WTC11 (cell line): ENCODE results near the gene DNAAF5. TPM values are rescaled to one million over a fixed set of nuclear protein-coding genes. Genes with fewer than 3 reads are reported as not detected.
A peak's percentile ranks its signal among the peaks of the same experiment; 100 is the strongest.

Source experiments
- ATAC-seq: fragments of 200-7000 bp; cut with Tn5 transposase; 2 replicates; pipeline ENCODE4 v1.10.0; 2021; ENCODE audit warnings: mild to moderate bottlenecking, moderate library complexity
- CTCF ChIA-PET: fragments of 300-600 bp; sonication (Branson Sonifier 250); formaldehyde crosslinking; loops from one replicate; lab custom pipeline; 2021; ENCODE audit warnings: antibody characterized with exemption; lab: Charles Lee
- POLR2A ChIA-PET: fragments of 350-600 bp; sonication (Branson Sonifier 250); formaldehyde crosslinking; loops from one replicate; lab custom pipeline; 2021; ENCODE audit warnings: antibody characterized with exemption; lab: Charles Lee
- DNase-seq: peaks from one replicate; pipeline ENCODE4 v3.0.0; 2021; ENCODE audit warnings: low spot score
- H3K27ac Mint-ChIP-seq: 2 replicates; pipeline ENCODE4 v1.8.0; 2021; ENCODE audit warnings: mixed read lengths
- H3K27me3 Mint-ChIP-seq: 2 replicates; pipeline ENCODE4 v1.8.0; 2021; ENCODE audit warnings: low read depth, mild to moderate bottlenecking, moderate library complexity, mixed read lengths
- H3K36me3 Mint-ChIP-seq: 2 replicates; pipeline ENCODE4 v1.8.0; 2021; ENCODE audit warnings: mixed read lengths
- H3K4me1 Mint-ChIP-seq: 2 replicates; pipeline ENCODE4 v1.8.0; 2022; ENCODE audit warnings: mixed read lengths
- H3K4me3 Mint-ChIP-seq: 2 replicates; pipeline ENCODE4 v1.8.0; 2021; ENCODE audit warnings: mild to moderate bottlenecking, moderate library complexity, mixed read lengths
- H3K9me3 Mint-ChIP-seq: 2 replicates; pipeline ENCODE4 v1.8.0; 2021; ENCODE audit warnings: mixed read lengths
- AFF4 ChIP-seq: sonication (generic); formaldehyde crosslinking; IDR thresholded peaks from 2 replicates; pipeline ENCODE4 v1.8.1; 2023; ENCODE audit warnings: mild to moderate bottlenecking, missing genetic modification reagents, borderline replicate concordance
- ATF1 ChIP-seq: sonication (generic); formaldehyde crosslinking; IDR thresholded peaks from 2 replicates; pipeline ENCODE4 v1.8.1; 2023; ENCODE audit warnings: mild to moderate bottlenecking, moderate library complexity, missing genetic modification reagents
- CTCF ChIP-seq: fragments of 200-600 bp; IDR thresholded peaks from 2 replicates; pipeline ENCODE4 v1.8.0; 2022; ENCODE audit warnings: antibody characterized with exemption
- ELF4 ChIP-seq: sonication (generic); formaldehyde crosslinking; IDR thresholded peaks from 2 replicates; pipeline ENCODE4 v1.8.1; 2022; ENCODE audit warnings: low read depth, mild to moderate bottlenecking, moderate library complexity, missing genetic modification reagents
- ETV6 ChIP-seq: sonication (generic); formaldehyde crosslinking; IDR thresholded peaks from 2 replicates; pipeline ENCODE4 v1.8.1; 2022; ENCODE audit warnings: mild to moderate bottlenecking, missing genetic modification reagents
- MAX ChIP-seq: sonication (generic); formaldehyde crosslinking; IDR thresholded peaks from 2 replicates; pipeline ENCODE4 v1.8.0; 2022; ENCODE audit warnings: mild to moderate bottlenecking, missing genetic modification reagents
- MYBL2 ChIP-seq: sonication (generic); formaldehyde crosslinking; IDR thresholded peaks from 2 replicates; pipeline ENCODE4 v1.8.1; 2023; ENCODE audit warnings: mild to moderate bottlenecking, moderate library complexity, missing genetic modification reagents
- NFE2L1 ChIP-seq: sonication (generic); formaldehyde crosslinking; IDR thresholded peaks from 2 replicates; pipeline ENCODE4 v1.8.1; 2023; ENCODE audit warnings: missing genetic modification reagents
- NFYB ChIP-seq: sonication (generic); formaldehyde crosslinking; conservative IDR thresholded peaks from 2 replicates; pipeline ENCODE4 v1.8.0; 2022; ENCODE audit warnings: low read depth, missing genetic modification reagents
- PREB ChIP-seq: sonication (generic); formaldehyde crosslinking; IDR thresholded peaks from 2 replicates; pipeline ENCODE4 v1.8.1; 2022; ENCODE audit warnings: mild to moderate bottlenecking, missing genetic modification reagents, moderate library complexity, borderline replicate concordance
- USF2 ChIP-seq: sonication (generic); formaldehyde crosslinking; IDR thresholded peaks from 2 replicates; pipeline ENCODE4 v1.8.1; 2023; ENCODE audit warnings: mild to moderate bottlenecking, missing genetic modification reagents, moderate library complexity
- ZNF138 ChIP-seq: sonication (generic); formaldehyde crosslinking; conservative IDR thresholded peaks from 2 replicates; pipeline ENCODE4 v1.8.1; 2022; ENCODE audit warnings: mild to moderate bottlenecking, moderate library complexity, missing genetic modification reagents
- ZNF232 ChIP-seq: sonication (generic); formaldehyde crosslinking; IDR thresholded peaks from 2 replicates; pipeline ENCODE4 v1.8.0; 2022; ENCODE audit warnings: mild to moderate bottlenecking, missing genetic modification reagents
- ZNF263 ChIP-seq: sonication (generic); formaldehyde crosslinking; IDR thresholded peaks from 2 replicates; pipeline ENCODE4 v1.8.1; 2022; ENCODE audit warnings: low read depth, mild to moderate bottlenecking, moderate library complexity, missing genetic modification reagents
- total RNA-seq: library from RNA; stranded (reverse); gene quantifications from 3 replicates; pipeline ENCODE4 v1.2.3, GENCODE V29; 2021
- TF ChIP-seq, protein P1 (sequence below): sonication (generic); formaldehyde crosslinking; IDR thresholded peaks from 2 replicates; pipeline ENCODE4 v1.8.1; 2022; ENCODE audit warnings: missing genetic modification reagents, borderline replicate concordance
- TF ChIP-seq, protein P2 (sequence below): sonication (generic); formaldehyde crosslinking; IDR thresholded peaks from 2 replicates; pipeline ENCODE4 v1.8.0; 2022; ENCODE audit warnings: mild to moderate bottlenecking, missing genetic modification reagents

Gene DNAAF5
- total RNA-seq, 1 experiment from 2014 or later: 62.2 TPM

GRCh38 chr7:821688-822087 is 95.2 kb downstream of the DNAAF5 start (continued):
- TF ChIP-seq ETV6: no peak

- DNase-seq: peak; percentile 63
- TF ChIP-seq ZNF138 (CRISPR knock-in tag): 0 out of 2 replicates have a peak, but pooled peaks have one; percentile 24
- TF ChIP-seq, protein P1, sequence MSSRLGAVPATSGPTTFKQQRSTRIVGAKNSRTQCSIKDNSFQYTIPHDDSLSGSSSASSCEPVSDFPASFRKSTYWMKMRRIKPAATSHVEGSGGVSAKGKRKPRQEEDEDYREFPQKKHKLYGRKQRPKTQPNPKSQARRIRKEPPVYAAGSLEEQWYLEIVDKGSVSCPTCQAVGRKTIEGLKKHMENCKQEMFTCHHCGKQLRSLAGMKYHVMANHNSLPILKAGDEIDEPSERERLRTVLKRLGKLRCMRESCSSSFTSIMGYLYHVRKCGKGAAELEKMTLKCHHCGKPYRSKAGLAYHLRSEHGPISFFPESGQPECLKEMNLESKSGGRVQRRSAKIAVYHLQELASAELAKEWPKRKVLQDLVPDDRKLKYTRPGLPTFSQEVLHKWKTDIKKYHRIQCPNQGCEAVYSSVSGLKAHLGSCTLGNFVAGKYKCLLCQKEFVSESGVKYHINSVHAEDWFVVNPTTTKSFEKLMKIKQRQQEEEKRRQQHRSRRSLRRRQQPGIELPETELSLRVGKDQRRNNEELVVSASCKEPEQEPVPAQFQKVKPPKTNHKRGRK (CRISPR knock-in tag): no peak
- peak; percentile 36; the same call in 1 of the 2 replicates for TF ChIP-seq MAX (CRISPR knock-in tag)
- peak; percentile 86 for TF ChIP-seq USF2
- no peak for TF ChIP-seq NFE2L1 (CRISPR knock-in tag)
- TF ChIP-seq PREB (CRISPR knock-in tag): no peak
- peak; percentile 38; the same call in 1 of the 2 replicates for TF ChIP-seq CTCF
- TF ChIP-seq AFF4: no peak
- TF ChIP-seq, protein P2, sequence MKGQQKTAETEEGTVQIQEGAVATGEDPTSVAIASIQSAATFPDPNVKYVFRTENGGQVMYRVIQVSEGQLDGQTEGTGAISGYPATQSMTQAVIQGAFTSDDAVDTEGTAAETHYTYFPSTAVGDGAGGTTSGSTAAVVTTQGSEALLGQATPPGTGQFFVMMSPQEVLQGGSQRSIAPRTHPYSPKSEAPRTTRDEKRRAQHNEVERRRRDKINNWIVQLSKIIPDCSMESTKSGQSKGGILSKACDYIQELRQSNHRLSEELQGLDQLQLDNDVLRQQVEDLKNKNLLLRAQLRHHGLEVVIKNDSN: peak; percentile 84
- H3K9me3 Mint-ChIP-seq: no peaks in the 10 kb centered on the region
- CTCF ChIA-PET: interaction anchor here (0.6 to 2.4 kb wide), 6 partner anchors 9 to 50 kb away, joined by 3 to 15 read pairs (median 5); partner anchors contain the start of gene SUN1
- H3K27ac Mint-ChIP-seq: peak overlapping the region; percentile 44
- ATAC-seq: peak; percentile 82
- H3K4me3 Mint-ChIP-seq: no peak overlapping the region
- POLR2A ChIA-PET: no interaction called here
- peaks cover 13% of the 10 kb centered on the region for H3K36me3 Mint-ChIP-seq
- H3K4me1 Mint-ChIP-seq: peaks cover 69% of the 10 kb centered on the region
- H3K27me3 Mint-ChIP-seq: no peaks in the 10 kb centered on the region
Measured at GRCh38 chr7:822692-823276, 96.3 kb downstream of the DNAAF5 start.

DNA sequence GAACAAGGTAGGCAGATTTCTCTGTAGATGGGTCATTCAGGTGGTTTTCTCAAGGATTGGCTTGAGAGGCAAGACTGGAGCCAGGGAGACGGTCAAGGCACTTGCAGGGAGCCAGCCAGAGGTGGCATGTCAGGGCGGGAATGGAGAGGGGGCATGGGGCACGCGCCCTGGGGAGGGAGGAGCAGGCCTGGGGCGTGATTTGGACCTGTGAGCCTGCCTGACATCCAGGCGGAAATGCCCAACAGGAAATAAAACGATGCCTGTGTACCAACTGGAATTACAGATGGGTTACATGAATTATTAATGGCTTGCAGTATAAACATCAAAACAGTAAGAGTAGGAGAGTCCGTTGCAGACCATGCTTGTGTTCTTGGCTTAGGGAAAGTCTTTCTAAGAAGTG is 97.2 kb downstream of the DNAAF5 start:
- CTCF ChIA-PET: interaction anchor here (1.4 to 2.4 kb wide), 2 partner anchors 8 to 13 kb away, joined by 11 to 15 read pairs; partner anchors contain the start of gene SUN1
- H3K27me3 Mint-ChIP-seq: no peaks in the 10 kb centered on the region
- DNase-seq (no peak), ATAC-seq (no peak)
- H3K9me3 Mint-ChIP-seq: no peaks in the 10 kb centered on the region
- H3K36me3 Mint-ChIP-seq: peaks cover 10% of the 10 kb centered on the region; the same call in 1 of the 2 replicates
- no peak for TF ChIP-seq ELF4 (CRISPR knock-in tag)
- TF ChIP-seq ZNF232 (CRISPR knock-in tag): no peak
- no peak for TF ChIP-seq ZNF263 (CRISPR knock-in tag)
- TF ChIP-seq NFYB: no peak
- no peak for TF ChIP-seq ATF1 (CRISPR knock-in tag)
- TF ChIP-seq MYBL2: no peak
- POLR2A ChIA-PET: no interaction called here
- peak overlapping the region; percentile 44 for H3K27ac Mint-ChIP-seq
- H3K4me1 Mint-ChIP-seq: peaks cover 61% of the 10 kb centered on the region
- H3K4me3 Mint-ChIP-seq: no peak overlapping the region
